HCT116 (cell line): ENCODE results near the gene CHTOP. TPM values are rescaled to one million over a fixed set of nuclear protein-coding genes. Genes with fewer than 3 reads are reported as not detected.

ENCODE experiments used
- ATAC-seq: fragments of 200-7000 bp; cut with Tn5 transposase; 2 replicates; pipeline ENCODE4 v1.9.1; 2020; ENCODE audit warnings: mild to moderate bottlenecking, moderate library complexity
- BruUV-seq: library from RNA; stranded (reverse); fragments of 400-500 nt; replicated peaks from 2 replicates; lab custom pipeline; 2021; lab: Mats Ljungman, UMichigan
- CTCF ChIA-PET: fragments of 300-600 bp; sonication (Branson Sonifier 250); formaldehyde crosslinking; loops from one replicate; lab custom pipeline; 2021; ENCODE audit warnings: antibody characterized with exemption; lab: Charles Lee
- POLR2A ChIA-PET: fragments of 300-600, 350-600 bp; sonication (Branson Sonifier 250); formaldehyde crosslinking; loops from one replicate; lab custom pipeline; 2021; ENCODE audit warnings: antibody characterized with exemption; lab: Charles Lee
- RAD21 ChIA-PET, 2 experiments: fragments of 300-600 bp; sonication (Branson Sonifier 250); formaldehyde crosslinking; loops; one replicate each; lab custom pipeline; 2023; ENCODE audit warnings: low total read pairs in 2 of 2; ENCODE audit not compliant: uncharacterized antibody in 2 of 2, unreplicated experiment in 2 of 2, low non-redundant PET in 1 of 2; lab: Charles Lee
- DNase-seq: peaks from one replicate; pipeline ENCODE4 v3.0.0-alpha.2; 2010; ENCODE audit warnings: low read depth, low spot score
- H2AFZ ChIP-seq: fragments of 200-600 bp; shearing (Covaris generic), sonication (generic); 2 replicates; pipeline ENCODE4 v1.6.1; 2017; ENCODE audit warnings: low read depth, mixed run types, mixed read lengths, antibody characterized with exemption, low read length; ENCODE audit not compliant: poor library complexity, severe bottlenecking
- H3K27ac ChIP-seq: 2 replicates; pipeline ENCODE4 v1.5.1; 2012; ENCODE audit warnings: low read depth, low read length
- H3K27me3 ChIP-seq: fragments of 200-600 bp; sonication (generic); 2 replicates; pipeline ENCODE4 v1.6.1; 2016; ENCODE audit warnings: mixed run types, low read length, mixed read lengths; ENCODE audit not compliant: insufficient read depth
- H3K36me3 ChIP-seq, 2 experiments: fragments of 200-500 bp in 1 of 2; fragments of 200-600 bp in 1 of 2; sonication (Bioruptor generic) in 1 of 2; sonication (generic) in 1 of 2; 2 replicates each; pipeline versions ENCODE4 v1.5.1 to v1.6.1; 2014 to 2016; ENCODE audit warnings: low read length in 2 of 2, inconsistent platforms in 1 of 2, mixed read lengths in 1 of 2, mixed run types in 1 of 2; ENCODE audit not compliant: insufficient read depth in 2 of 2, control insufficient read depth in 1 of 2
- H3K4me1 ChIP-seq, 2 experiments: fragments of 200-600 bp in 1 of 2; sonication (generic) in 1 of 2; 2 replicates each; pipeline versions ENCODE4 v1.5.1 to v1.6.1; 2012 to 2017; ENCODE audit warnings: low read length in 2 of 2, inconsistent platforms in 1 of 2, mild to moderate bottlenecking in 1 of 2, mixed read lengths in 1 of 2, mixed run types in 1 of 2, moderate library complexity in 1 of 2; ENCODE audit not compliant: insufficient read depth in 2 of 2, control insufficient read depth in 1 of 2
- H3K4me2 ChIP-seq: fragments of 200-600 bp; sonication (generic); 2 replicates; pipeline ENCODE4 v1.6.1; 2017; ENCODE audit warnings: mixed run types, low read length, mixed read lengths
- H3K4me3 ChIP-seq, 2 experiments: fragments of 200-600 bp in 1 of 2; sonication (generic) in 1 of 2; replicated peaks in 1 of 2; 2 replicates each; pipeline ENCODE4 v1.5.1; 2011 to 2016; ENCODE audit warnings: low read length in 2 of 2, control low read depth in 1 of 2, low read depth in 1 of 2, mild to moderate bottlenecking in 1 of 2, mixed read lengths in 1 of 2, mixed run types in 1 of 2
- H3K79me2 ChIP-seq: fragments of 200-600 bp; sonication (generic); 2 replicates; pipeline ENCODE4 v1.6.1; 2017; ENCODE audit warnings: mild to moderate bottlenecking, mixed run types, low read length, moderate library complexity, mixed read lengths; ENCODE audit not compliant: insufficient read depth
- H3K9ac ChIP-seq: fragments of 200-600 bp; sonication (generic); 2 replicates; pipeline ENCODE4 v1.6.1; 2016; ENCODE audit warnings: low read length, mixed read lengths
- H3K9me2 ChIP-seq: fragments of 200-600 bp; sonication (generic), shearing (Covaris generic); 2 replicates; pipeline ENCODE4 v1.6.1; 2017; ENCODE audit warnings: mixed run types, mild to moderate bottlenecking, moderate library complexity; ENCODE audit not compliant: insufficient read depth
- H3K9me3 ChIP-seq, 2 experiments: fragments of 200-500 bp in 1 of 2; fragments of 200-600 bp in 1 of 2; sonication (Bioruptor generic) in 1 of 2; sonication (generic) in 1 of 2; 2 replicates each; pipeline ENCODE4 v1.6.1; 2014 to 2017; ENCODE audit warnings: low read length in 2 of 2, mixed read lengths in 2 of 2, inconsistent platforms in 1 of 2, low read depth in 1 of 2, mild to moderate bottlenecking in 1 of 2, mixed run types in 1 of 2, moderate library complexity in 1 of 2; ENCODE audit not compliant: control insufficient read depth in 1 of 2, insufficient read depth in 1 of 2
- H4K20me1 ChIP-seq: fragments of 200-600 bp; sonication (generic), shearing (Covaris generic); 2 replicates; pipeline ENCODE4 v1.6.1; 2017; ENCODE audit warnings: mixed run types, mild to moderate bottlenecking, moderate library complexity; ENCODE audit not compliant: insufficient read depth
- CTCF ChIP-seq, 3 experiments: fragments of 200-600 bp in 1 of 3; sonication (generic) in 1 of 3; IDR thresholded peaks in 2 of 3; conservative IDR thresholded peaks in 1 of 3; 2 replicates each; pipeline ENCODE4 v1.5.1; 2012 to 2017; ENCODE audit warnings: low read depth in 2 of 3, low read length in 2 of 3, antibody characterized with exemption in 1 of 3, borderline replicate concordance in 1 of 3, control low read depth in 1 of 3, mild to moderate bottlenecking in 1 of 3, mixed read lengths in 1 of 3, mixed run types in 1 of 3, moderate library complexity in 1 of 3; ENCODE audit not compliant: insufficient read depth in 1 of 3
- EGR1 ChIP-seq: IDR thresholded peaks from 2 replicates; pipeline ENCODE4 v1.6.1; 2012; ENCODE audit warnings: low read depth
- FOSL1 ChIP-seq: IDR thresholded peaks from 2 replicates; pipeline ENCODE4 v1.6.1; 2012; ENCODE audit warnings: low read depth
- JUND ChIP-seq: IDR thresholded peaks from 2 replicates; pipeline ENCODE4 v1.6.1; 2012
- POLR2AphosphoS5 ChIP-seq: IDR thresholded peaks from 2 replicates; pipeline ENCODE4 v1.6.1; 2011; ENCODE audit warnings: mild to moderate bottlenecking, low read depth, low read length, moderate library complexity
- SIN3A ChIP-seq: IDR thresholded peaks from 2 replicates; pipeline ENCODE4 v1.6.1; 2012; ENCODE audit warnings: low read depth
- SP1 ChIP-seq: IDR thresholded peaks from 2 replicates; pipeline ENCODE4 v1.6.1; 2012; ENCODE audit warnings: low read depth
- YY1 ChIP-seq: IDR thresholded peaks from 2 replicates; pipeline ENCODE4 v1.6.1; 2011; ENCODE audit warnings: low read length, low read depth, moderate library complexity, mild to moderate bottlenecking; ENCODE audit not compliant: insufficient replicate concordance; ENCODE audit errors: extremely low read depth
- intact Hi-C: fragments of 100-400 bp; cut with micrococcal nuclease; formaldehyde crosslinking; loops from 2 replicates; pipeline ENCODE4 v1.10.0; 2022
- total RNA-seq: library from RNA; stranded (reverse); gene quantifications from one replicate; pipeline ENCODE4 v1.2.1, GENCODE V29; 2021; ENCODE audit not compliant: unreplicated experiment

CHTOP gene
- total RNA-seq, 1 experiment from 2014 or later, result 110 TPM

GRCh38 chr1:153592748-153593147 lies 41.1 kb upstream of the CHTOP start:
- Histone ChIP-seq H3K9ac (no peak overlapping the region), H3K79me2 (no peaks in the 10 kb centered on the region), H3K9me2 (no peaks in the 10 kb centered on the region), H2AFZ (no peak overlapping the region), H4K20me1 (no peaks in the 10 kb centered on the region), H3K36me3 (no peaks in the 10 kb centered on the region), H3K4me3 (no peak overlapping the region), H3K9me3 (no peaks in the 10 kb centered on the region), H3K27ac (no peak overlapping the region), H3K27me3 (no peaks in the 10 kb centered on the region), H3K4me1 (peaks cover 5 to 9% of the 10 kb centered on the region in 2 experiments), H3K4me2 (no peak overlapping the region)
- DNase-seq (no peak), ATAC-seq (no peak)
- POLR2A ChIA-PET, result interaction anchor here (0.7 to 1.4 kb wide), 3 partner anchors 12 to 35 kb away, joined by 3 to 4 read pairs (median 3); partner anchors contain the start of genes S100A13 and S100A16
- RAD21 ChIA-PET, result no interaction called here
- CTCF ChIA-PET, result interaction anchor here (1.0 kb wide), 1 partner anchor 21 kb away, joined by 3 read pairs; no protein-coding TSS in a partner anchor
- BruUV-seq, result no TSS peak
- intact Hi-C loops, result no loop called here
- no peak for TF ChIP-seq CTCF (IDR thresholded peaks at IDR 0.05 in 2 of 3, conservative IDR thresholded peaks at IDR 0.05 in 1 of 3; ENCODE audit: borderline replicate concordance in 1 of 3, insufficient read depth in 1 of 3, low read depth in 2 of 3, low read length in 2 of 3)
- no peak for TF ChIP-seq POLR2AphosphoS5
- no peak for TF ChIP-seq SIN3A

GRCh38 chr1:153597206-153597605 lies 36.7 kb upstream of the CHTOP start:
- peak; percentile 83 for ATAC-seq
- POLR2A ChIA-PET, result interaction anchor here (1.4 kb wide), 1 partner anchor 12 kb away, joined by 5 read pairs; no protein-coding TSS in a partner anchor
- no peak overlapping the region for H2AFZ ChIP-seq
- H3K4me1 ChIP-seq, result peaks cover 8 to 22% of the 10 kb centered on the region in 2 experiments
- peak overlapping the region; percentile 50 for H3K4me2 ChIP-seq
- no peaks in the 10 kb centered on the region for H4K20me1 ChIP-seq
- H3K9ac ChIP-seq, result 0 out of 2 replicates have a peak overlapping the region, but pooled peaks have one; percentile 1
- H3K79me2 ChIP-seq, result no peaks in the 10 kb centered on the region
- no peaks in the 10 kb centered on the region for H3K9me3 ChIP-seq
- H3K4me3 ChIP-seq, result no peak overlapping the region
- H3K36me3 ChIP-seq, result no peaks in the 10 kb centered on the region
- no peaks in the 10 kb centered on the region for H3K9me2 ChIP-seq
- intact Hi-C loops, result no loop called here
- TF ChIP-seq CTCF (IDR thresholded peaks at IDR 0.05 in 2 of 3, conservative IDR thresholded peaks at IDR 0.05 in 1 of 3; ENCODE audit: borderline replicate concordance in 1 of 3, insufficient read depth in 1 of 3, low read depth in 2 of 3, low read length in 2 of 3) (no peak), YY1 (no peak), JUND (peak; percentile 39; the same call in 1 of the 2 replicates), FOSL1 (peak; percentile 54; the same call in 1 of the 2 replicates), EGR1 (no peak), SP1 (peak; percentile 41; the same call in 1 of the 2 replicates)
- CTCF ChIA-PET, result interaction anchor here (0.8 kb wide), 1 partner anchor 25 kb away, joined by 3 read pairs; no protein-coding TSS in a partner anchor
- H3K27me3 ChIP-seq, result no peaks in the 10 kb centered on the region
- no peak for DNase-seq
- no peak overlapping the region for H3K27ac ChIP-seq
- RAD21 ChIA-PET, result no interaction called here
- no TSS peak for BruUV-seq
